Nephron progenitor cell (in vitro differentiated cells): ENCODE data around the gene GNG14.

ENCODE experiments used
- DNase-seq: peaks from one replicate; pipeline ENCODE4 v3.0.0; 2021
- H3K27ac Mint-ChIP-seq: 2 replicates; pipeline ENCODE4 v1.8.0; 2021; ENCODE audit warnings: mild to moderate bottlenecking, moderate library complexity, mixed read lengths
- H3K27me3 Mint-ChIP-seq: 2 replicates; pipeline ENCODE4 v1.8.0; 2021; ENCODE audit warnings: mild to moderate bottlenecking, low read depth, mixed read lengths; ENCODE audit not compliant: poor library complexity
- H3K36me3 Mint-ChIP-seq: 2 replicates; pipeline ENCODE4 v1.8.0; 2021; ENCODE audit warnings: low read depth, mixed read lengths
- H3K4me1 Mint-ChIP-seq: 2 replicates; pipeline ENCODE4 v1.8.0; 2021; ENCODE audit warnings: mixed read lengths
- H3K4me3 Mint-ChIP-seq: 2 replicates; pipeline ENCODE4 v1.8.0; 2021; ENCODE audit warnings: mild to moderate bottlenecking, moderate library complexity, mixed read lengths
- H3K9me3 Mint-ChIP-seq: 2 replicates; pipeline ENCODE4 v1.8.0; 2021; ENCODE audit warnings: mild to moderate bottlenecking, moderate library complexity, mixed read lengths
- TF ChIP-seq, protein P1 (sequence below): fragments of 200-600 bp; sonication (generic); IDR thresholded peaks from 2 replicates; pipeline ENCODE4 v1.5.0; 2021; ENCODE audit warnings: antibody characterized with exemption

GNG14 gene

DNA sequence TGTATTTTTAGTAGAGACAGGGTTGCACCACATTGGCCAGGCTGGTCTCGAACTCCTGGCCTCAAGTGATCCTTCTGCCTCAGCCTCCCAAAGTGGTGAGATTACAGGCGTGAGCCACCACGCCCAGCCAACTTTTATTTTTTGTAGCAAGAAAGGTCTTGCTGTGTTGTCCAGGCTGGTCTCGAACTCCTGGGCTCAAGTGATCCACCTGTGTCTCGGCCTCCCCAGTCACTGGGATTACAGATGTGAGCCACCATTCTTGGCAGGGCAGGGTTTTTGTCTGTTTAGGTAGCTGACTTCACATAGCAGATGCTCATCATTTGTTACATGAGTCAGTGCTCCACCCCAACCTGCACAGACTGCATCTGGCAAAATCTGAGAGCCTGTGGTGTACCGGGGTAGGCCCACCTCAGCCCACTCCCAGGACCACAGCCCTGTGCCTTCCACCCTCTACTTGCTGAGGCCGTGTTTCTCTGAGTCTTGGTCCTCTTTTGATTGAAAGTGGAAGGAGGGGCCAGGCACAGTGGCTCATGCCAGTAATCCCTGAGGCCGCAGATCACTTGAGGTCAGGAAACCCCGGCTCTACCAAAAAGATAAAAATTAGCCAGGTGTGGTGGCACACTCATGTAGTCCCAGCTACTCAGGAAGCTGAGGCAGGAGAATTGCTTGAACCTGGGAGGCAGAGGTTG, 40.1 kb downstream of the GNG14 start:
- Mint-ChIP-seq H3K4me1 (peaks cover 40% of the 10 kb centered on the region), H3K4me3 (no peak overlapping the region), H3K27ac (peak overlapping the region; percentile 22), H3K9me3 (no peaks in the 10 kb centered on the region), H3K27me3 (peaks cover 8% of the 10 kb centered on the region), H3K36me3 (peaks cover 18% of the 10 kb centered on the region)
- DNase-seq = no peak
- TF ChIP-seq, protein P1, sequence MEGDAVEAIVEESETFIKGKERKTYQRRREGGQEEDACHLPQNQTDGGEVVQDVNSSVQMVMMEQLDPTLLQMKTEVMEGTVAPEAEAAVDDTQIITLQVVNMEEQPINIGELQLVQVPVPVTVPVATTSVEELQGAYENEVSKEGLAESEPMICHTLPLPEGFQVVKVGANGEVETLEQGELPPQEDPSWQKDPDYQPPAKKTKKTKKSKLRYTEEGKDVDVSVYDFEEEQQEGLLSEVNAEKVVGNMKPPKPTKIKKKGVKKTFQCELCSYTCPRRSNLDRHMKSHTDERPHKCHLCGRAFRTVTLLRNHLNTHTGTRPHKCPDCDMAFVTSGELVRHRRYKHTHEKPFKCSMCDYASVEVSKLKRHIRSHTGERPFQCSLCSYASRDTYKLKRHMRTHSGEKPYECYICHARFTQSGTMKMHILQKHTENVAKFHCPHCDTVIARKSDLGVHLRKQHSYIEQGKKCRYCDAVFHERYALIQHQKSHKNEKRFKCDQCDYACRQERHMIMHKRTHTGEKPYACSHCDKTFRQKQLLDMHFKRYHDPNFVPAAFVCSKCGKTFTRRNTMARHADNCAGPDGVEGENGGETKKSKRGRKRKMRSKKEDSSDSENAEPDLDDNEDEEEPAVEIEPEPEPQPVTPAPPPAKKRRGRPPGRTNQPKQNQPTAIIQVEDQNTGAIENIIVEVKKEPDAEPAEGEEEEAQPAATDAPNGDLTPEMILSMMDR = no peak

DNA sequence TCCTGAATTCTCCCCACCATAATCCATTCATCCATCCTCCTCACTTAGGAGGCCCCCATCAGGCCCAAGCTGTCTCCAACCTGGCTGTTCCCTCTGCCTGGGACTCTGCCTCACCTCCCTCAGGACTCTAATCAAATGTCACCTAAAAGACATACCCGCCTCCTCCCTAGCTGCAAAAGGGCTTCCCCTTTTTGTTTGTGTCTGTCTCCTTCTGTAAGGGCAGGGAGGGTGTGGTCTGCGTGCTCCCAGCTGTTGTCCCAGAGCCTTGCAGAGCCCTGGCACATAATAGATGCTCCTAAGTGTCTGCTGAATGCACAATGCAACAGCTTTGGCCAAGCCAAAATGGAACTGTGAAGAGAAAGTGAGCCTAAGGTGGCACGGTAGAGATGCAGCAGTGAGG, 42.3 kb downstream of the GNG14 start:
- Mint-ChIP-seq H3K27ac (peak overlapping the region; percentile 97), H3K36me3 (peaks cover 18% of the 10 kb centered on the region), H3K27me3 (peaks cover 8% of the 10 kb centered on the region), H3K4me1 (peaks cover 41% of the 10 kb centered on the region), H3K4me3 (no peak overlapping the region), H3K9me3 (no peaks in the 10 kb centered on the region)
- DNase-seq = no peak
- TF ChIP-seq, protein P1 = no peak

DNA sequence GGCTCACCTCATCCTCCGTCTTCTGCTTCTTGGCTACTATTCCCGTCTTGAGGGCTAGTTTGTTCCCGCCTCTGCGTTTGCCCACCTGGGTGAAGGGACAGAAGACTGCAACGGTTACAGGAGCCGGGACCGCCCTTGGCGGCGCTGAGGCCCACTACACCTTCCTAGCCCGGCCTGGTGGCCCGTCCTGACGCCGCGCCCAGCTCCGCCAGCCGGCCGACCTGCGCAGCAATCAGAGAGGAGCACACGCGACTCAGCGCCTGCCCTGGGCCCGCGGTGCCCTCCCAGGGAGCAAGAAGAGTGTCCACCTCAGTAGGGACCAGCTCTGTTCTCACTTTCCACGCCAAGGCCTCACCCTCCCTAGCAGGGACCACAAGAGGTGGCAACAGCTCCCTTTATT, 43.5 kb downstream of the GNG14 start:
- no peak for DNase-seq
- H3K4me1 Mint-ChIP-seq = peaks cover 38% of the 10 kb centered on the region
- H3K4me3 Mint-ChIP-seq = no peak overlapping the region
- TF ChIP-seq, protein P1 = no peak
- peaks cover 18% of the 10 kb centered on the region for H3K36me3 Mint-ChIP-seq
- peaks cover 8% of the 10 kb centered on the region for H3K27me3 Mint-ChIP-seq
- H3K27ac Mint-ChIP-seq = no peak overlapping the region
- no peaks in the 10 kb centered on the region for H3K9me3 Mint-ChIP-seq

DNA sequence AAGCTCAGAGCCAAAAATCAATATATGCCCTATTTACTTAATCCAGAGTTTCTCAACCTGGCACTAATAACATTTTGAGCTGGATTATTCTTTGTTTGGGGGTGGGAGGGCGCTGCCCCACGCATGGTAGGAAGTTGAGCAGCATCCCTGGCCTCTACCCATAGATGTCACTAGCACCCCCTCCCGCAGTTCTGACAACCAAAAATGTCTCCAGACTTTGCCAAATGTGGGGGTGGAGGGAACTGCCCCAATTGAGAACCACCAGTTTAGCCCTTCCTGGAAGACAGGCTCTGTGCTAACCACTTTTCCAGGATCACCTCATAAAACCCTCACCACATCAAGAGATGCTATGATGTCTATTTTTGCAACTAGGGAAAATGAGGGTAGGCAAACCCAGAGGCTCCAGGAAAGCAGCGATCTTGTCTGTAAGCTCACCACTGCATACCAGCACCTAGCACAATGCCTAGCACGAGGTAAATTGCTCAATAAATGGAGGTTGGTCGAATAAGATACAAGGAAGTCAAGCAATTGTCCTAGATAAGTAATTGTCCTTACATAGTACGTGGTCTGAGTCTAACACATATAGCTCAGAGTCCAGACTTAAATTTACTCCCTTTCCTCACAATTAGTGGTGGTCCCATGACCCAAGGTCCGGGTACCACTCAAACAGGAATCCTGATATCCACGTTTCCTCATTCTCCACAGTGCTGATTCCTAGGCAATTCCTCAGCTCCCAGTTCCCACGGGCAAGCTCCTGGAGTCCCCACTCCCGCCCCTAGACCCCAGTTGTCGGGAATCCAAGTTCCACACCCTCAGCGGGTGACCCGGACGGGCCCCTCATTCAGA, 45.8 kb downstream of the GNG14 start:
- TF ChIP-seq, protein P1 = no peak
- peak overlapping the region; percentile 77 for H3K27ac Mint-ChIP-seq
- H3K9me3 Mint-ChIP-seq = no peaks in the 10 kb centered on the region
- peaks cover 19% of the 10 kb centered on the region for H3K36me3 Mint-ChIP-seq
- DNase-seq = no peak
- H3K27me3 Mint-ChIP-seq = peaks cover 10% of the 10 kb centered on the region
- peak overlapping the region; percentile 96 for H3K4me3 Mint-ChIP-seq
- peaks cover 52% of the 10 kb centered on the region for H3K4me1 Mint-ChIP-seq

DNA sequence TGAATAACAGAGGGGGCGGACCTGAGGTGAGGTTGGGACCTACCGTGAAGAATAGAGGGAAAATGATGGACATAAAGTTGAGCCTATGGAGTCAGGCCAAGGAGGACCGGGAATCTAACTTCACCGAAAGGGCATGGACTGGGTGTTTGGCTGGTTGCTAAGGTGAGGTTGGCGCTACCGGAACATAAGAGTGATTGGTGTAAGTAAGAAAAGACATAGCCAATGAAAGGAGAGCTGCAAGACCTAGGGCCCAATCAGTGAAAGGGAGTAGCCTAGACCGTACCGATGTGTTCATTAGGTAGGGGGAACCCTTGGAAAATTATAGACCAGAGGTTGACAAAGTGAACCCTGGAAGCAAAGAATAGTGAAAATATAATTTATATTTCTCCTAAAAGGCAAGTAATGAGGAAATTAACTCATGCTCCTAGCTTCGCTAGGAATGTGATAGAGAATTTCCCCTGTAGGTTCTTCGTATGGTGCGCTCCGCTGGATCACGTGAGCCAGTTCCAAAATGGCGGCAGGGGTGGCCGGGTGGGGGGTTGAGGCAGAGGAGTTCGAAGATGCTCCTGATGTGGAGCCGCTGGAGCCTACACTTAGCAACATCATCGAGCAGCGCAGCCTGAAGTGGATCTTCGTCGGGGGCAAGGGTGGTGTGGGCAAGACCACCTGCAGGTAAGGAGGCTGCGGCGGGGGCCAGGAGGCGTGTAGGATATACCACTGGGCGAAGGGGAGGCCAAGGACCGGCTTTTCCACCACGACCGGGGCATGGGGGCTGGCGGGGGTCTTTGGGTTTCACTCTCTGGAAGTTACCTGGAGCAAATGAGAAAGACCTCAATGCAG, 49.4 kb downstream of the GNG14 start, which contains the start of gene GET3:
GET3 (plus strand) TSS at position 503 of the 840 bp plus-strand sequence; CDS start at position 512, 9 bp downstream.
- H3K4me1 Mint-ChIP-seq = peaks cover 43% of the 10 kb centered on the region
- H3K9me3 Mint-ChIP-seq = no peaks in the 10 kb centered on the region
- DNase-seq = peak; percentile 82
- H3K27me3 Mint-ChIP-seq = peaks cover 5% of the 10 kb centered on the region
- TF ChIP-seq, protein P1 = no peak
- peaks cover 26% of the 10 kb centered on the region for H3K36me3 Mint-ChIP-seq
- H3K4me3 Mint-ChIP-seq = peak within 1 kb of the TSS; percentile 100
- peak within 1 kb of the TSS; percentile 100 for H3K27ac Mint-ChIP-seq
